PC-3 (cell line): ENCODE measurements around the gene HIVEP3. TPM values are rescaled to one million over a fixed set of nuclear protein-coding genes. Genes with fewer than 3 reads are reported as not detected.

ENCODE experiments used
- ATAC-seq: fragments of 200-7000 bp; cut with Tn5 transposase; 2 replicates; pipeline ENCODE4 v1.9.1; 2020; ENCODE audit warnings: mild to moderate bottlenecking, moderate library complexity
- BruUV-seq: library from RNA; stranded (reverse); fragments of 400-500 nt; replicated peaks from 2 replicates; lab custom pipeline; 2021; lab: Mats Ljungman, UMichigan
- CTCF ChIA-PET: fragments of 300-600 bp; sonication (Branson Sonifier 250); formaldehyde crosslinking; loops from one replicate; lab custom pipeline; 2022; ENCODE audit warnings: antibody characterized with exemption; lab: Charles Lee
- POLR2A ChIA-PET: fragments of 300-600 bp; sonication (Branson Sonifier 250); formaldehyde crosslinking; loops from one replicate; lab custom pipeline; 2022; ENCODE audit warnings: antibody characterized with exemption; ENCODE audit not compliant: unreplicated experiment; lab: Charles Lee
- DNase-seq: peaks from one replicate; pipeline ENCODE4 v3.0.0-alpha.2; 2015
- H2AFZ ChIP-seq: fragments of 300-600 bp; sonication (generic); 2 replicates; pipeline ENCODE4 v1.6.0; 2016; ENCODE audit warnings: antibody characterized with exemption, low read length
- H3F3A ChIP-seq: fragments of 300-600 bp; sonication (generic); one replicate; pipeline ENCODE4 v1.6.0; 2017; ENCODE audit warnings: antibody characterized with exemption, low read length, control low read depth, mild to moderate bottlenecking; ENCODE audit not compliant: unreplicated experiment
- H3K27ac ChIP-seq: fragments of 300-600 bp; sonication (generic); 2 replicates; pipeline ENCODE4 v1.5.1; 2016; ENCODE audit warnings: mild to moderate bottlenecking, low read length
- H3K27me3 ChIP-seq: fragments of 300-600 bp; sonication (generic); 2 replicates; pipeline ENCODE4 v1.6.1; 2016; ENCODE audit warnings: low read length, mixed read lengths
- H3K36me3 ChIP-seq: fragments of 300-600 bp; sonication (generic); 2 replicates; pipeline ENCODE4 v1.6.1; 2016; ENCODE audit warnings: low read depth, mixed run types, low read length, mixed read lengths
- H3K4me1 ChIP-seq: fragments of 300-600 bp; sonication (generic); 2 replicates; pipeline ENCODE4 v1.5.1; 2016; ENCODE audit warnings: low read length; ENCODE audit not compliant: insufficient read depth
- H3K4me2 ChIP-seq: fragments of 300-600 bp; sonication (generic); 2 replicates; pipeline ENCODE4 v1.6.0; 2016; ENCODE audit warnings: low read length
- H3K4me3 ChIP-seq: fragments of 300-600 bp; sonication (generic); 2 replicates; pipeline ENCODE4 v1.5.1; 2016; ENCODE audit warnings: mild to moderate bottlenecking, low read length, mixed read lengths
- H3K79me2 ChIP-seq: fragments of 300-600 bp; sonication (generic); 2 replicates; pipeline ENCODE4 v1.6.1; 2017; ENCODE audit warnings: low read length, mixed read lengths
- H3K9ac ChIP-seq: fragments of 300-600 bp; sonication (generic); 2 replicates; pipeline ENCODE4 v1.6.0; 2016; ENCODE audit warnings: mild to moderate bottlenecking, low read length
- H3K9me2 ChIP-seq: fragments of 300-600 bp; sonication (generic); replicated peaks from 2 replicates; pipeline ENCODE4 v1.6.1; 2016; ENCODE audit warnings: mixed run types, low read length, mixed read lengths
- H3K9me3 ChIP-seq: fragments of 300-600 bp; sonication (generic); 2 replicates; pipeline ENCODE4 v1.6.1; 2016; ENCODE audit warnings: low read length, mixed read lengths
- H4K20me1 ChIP-seq: fragments of 300-600 bp; sonication (generic); 2 replicates; pipeline ENCODE4 v1.6.1; 2016; ENCODE audit warnings: low read length, mixed read lengths
- EZH2 ChIP-seq: fragments of 300-600 bp; sonication (generic); IDR thresholded peaks from one replicate; pipeline ENCODE4 v1.6.1; 2017; ENCODE audit warnings: antibody characterized with exemption, mild to moderate bottlenecking, low read length; ENCODE audit not compliant: unreplicated experiment
- EZH2phosphoT487 ChIP-seq: fragments of 300-600 bp; sonication (generic); IDR thresholded peaks from 2 replicates; pipeline ENCODE4 v1.6.1; 2018; ENCODE audit warnings: mild to moderate bottlenecking, antibody characterized with exemption, low read length, borderline replicate concordance
- intact Hi-C: fragments of 100-400 bp; cut with micrococcal nuclease; formaldehyde crosslinking; loops from 2 replicates; pipeline ENCODE4 v1.9.0; 2023
- total RNA-seq: library from RNA; depleted of rRNA; stranded (reverse); fragments of >200 nt; gene quantifications from 2 replicates; pipeline ENCODE4 v1.2.3, GENCODE V29; 2014
- TF ChIP-seq, protein P1 (sequence below): fragments of 300-600 bp; sonication (generic); conservative IDR thresholded peaks from 2 replicates; pipeline ENCODE4 v1.5.1; 2017; ENCODE audit warnings: antibody characterized with exemption, low read depth, mild to moderate bottlenecking, low read length

The HIVEP3 gene
- total RNA-seq, 1 experiment from 2014 or later: 9.8 TPM

DNA sequence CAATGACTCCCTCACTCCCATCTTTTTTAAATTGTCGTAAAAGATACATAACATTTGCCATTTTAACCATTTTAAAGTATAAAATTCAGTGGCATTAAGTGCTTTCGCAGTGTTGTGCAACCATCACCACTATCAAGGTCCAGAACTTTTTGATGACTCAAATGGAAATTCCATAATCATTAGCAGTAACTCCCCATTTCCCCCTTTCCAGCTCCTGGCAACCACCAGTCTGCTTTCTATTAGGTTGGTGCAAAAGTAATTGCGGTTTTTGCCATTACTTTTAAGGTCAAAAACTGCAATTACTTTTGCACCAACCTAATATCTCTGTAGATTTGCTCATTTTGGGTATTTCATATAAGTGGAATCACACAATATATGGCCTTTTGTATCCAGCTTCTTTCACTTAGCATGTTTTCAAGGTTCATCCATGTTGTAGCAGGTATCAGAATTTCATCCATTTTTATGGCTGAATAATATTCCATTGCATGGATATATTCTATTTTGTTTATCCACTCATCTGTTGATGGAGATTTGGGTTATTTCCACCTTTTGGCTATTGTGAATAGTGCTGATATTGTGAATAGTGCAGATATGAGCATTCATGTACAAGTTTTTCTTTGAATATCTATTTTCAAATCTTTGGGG, 159.7 kb downstream of the HIVEP3 start:
- POLR2A ChIA-PET: no interaction called here
- Histone ChIP-seq H4K20me1 (no peaks in the 10 kb centered on the region), H3K4me2 (no peak overlapping the region), H3K9ac (no peak overlapping the region), H3K79me2 (no peaks in the 10 kb centered on the region), H3K4me3 (no peak overlapping the region), H3K4me1 (peaks cover 5% of the 10 kb centered on the region; the same call in 1 of the 2 replicates), H2AFZ (no peak overlapping the region), H3K36me3 (no peaks in the 10 kb centered on the region), H3K27me3 (no peaks in the 10 kb centered on the region), H3K9me2 (no peaks in the 10 kb centered on the region), H3K9me3 (no peaks in the 10 kb centered on the region), H3K27ac (no peak overlapping the region), H3F3A (no peaks in the 10 kb centered on the region)
- ATAC-seq (no peak), DNase-seq (peak; percentile 62)
- CTCF ChIA-PET: no interaction called here
- no TSS peak for BruUV-seq
- TF ChIP-seq, protein P1, sequence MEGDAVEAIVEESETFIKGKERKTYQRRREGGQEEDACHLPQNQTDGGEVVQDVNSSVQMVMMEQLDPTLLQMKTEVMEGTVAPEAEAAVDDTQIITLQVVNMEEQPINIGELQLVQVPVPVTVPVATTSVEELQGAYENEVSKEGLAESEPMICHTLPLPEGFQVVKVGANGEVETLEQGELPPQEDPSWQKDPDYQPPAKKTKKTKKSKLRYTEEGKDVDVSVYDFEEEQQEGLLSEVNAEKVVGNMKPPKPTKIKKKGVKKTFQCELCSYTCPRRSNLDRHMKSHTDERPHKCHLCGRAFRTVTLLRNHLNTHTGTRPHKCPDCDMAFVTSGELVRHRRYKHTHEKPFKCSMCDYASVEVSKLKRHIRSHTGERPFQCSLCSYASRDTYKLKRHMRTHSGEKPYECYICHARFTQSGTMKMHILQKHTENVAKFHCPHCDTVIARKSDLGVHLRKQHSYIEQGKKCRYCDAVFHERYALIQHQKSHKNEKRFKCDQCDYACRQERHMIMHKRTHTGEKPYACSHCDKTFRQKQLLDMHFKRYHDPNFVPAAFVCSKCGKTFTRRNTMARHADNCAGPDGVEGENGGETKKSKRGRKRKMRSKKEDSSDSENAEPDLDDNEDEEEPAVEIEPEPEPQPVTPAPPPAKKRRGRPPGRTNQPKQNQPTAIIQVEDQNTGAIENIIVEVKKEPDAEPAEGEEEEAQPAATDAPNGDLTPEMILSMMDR: no peak
- no peak for TF ChIP-seq EZH2phosphoT487
- TF ChIP-seq EZH2: no peak
- intact Hi-C loops: no loop called here

DNA sequence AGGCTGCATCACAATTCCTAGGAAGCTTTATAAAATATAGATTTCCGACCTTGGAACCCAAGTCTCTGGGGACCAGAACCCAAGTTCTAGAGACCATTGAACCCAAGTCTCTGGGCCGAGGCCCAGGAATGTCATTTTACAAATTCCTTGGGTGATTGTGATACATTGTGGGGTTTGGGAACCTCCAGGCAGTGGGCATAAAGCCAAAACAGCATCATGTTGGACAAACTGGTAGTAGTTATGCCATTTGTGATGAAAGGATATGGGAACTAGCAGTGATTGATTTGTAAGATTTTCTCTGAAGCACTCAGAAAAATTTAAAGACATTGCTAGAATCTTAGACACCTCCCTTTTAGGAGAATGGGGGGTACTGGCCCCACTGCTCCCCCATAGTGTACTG, 160.2 kb downstream of the HIVEP3 start:
- TF ChIP-seq EZH2: no peak
- TF ChIP-seq, protein P1: no peak
- Histone ChIP-seq H3K9ac (no peak overlapping the region), H3K4me2 (no peak overlapping the region), H3K4me1 (peaks cover 5% of the 10 kb centered on the region; the same call in 1 of the 2 replicates), H4K20me1 (no peaks in the 10 kb centered on the region), H3K79me2 (no peaks in the 10 kb centered on the region), H3K36me3 (no peaks in the 10 kb centered on the region), H3F3A (no peaks in the 10 kb centered on the region), H3K27ac (no peak overlapping the region), H3K9me2 (no peaks in the 10 kb centered on the region), H3K4me3 (no peak overlapping the region), H3K27me3 (no peaks in the 10 kb centered on the region), H3K9me3 (no peaks in the 10 kb centered on the region), H2AFZ (no peak overlapping the region)
- no TSS peak for BruUV-seq
- intact Hi-C loops: no loop called here
- ChIA-PET POLR2A (no interaction called here), CTCF (no interaction called here)
- DNase-seq: no peak
- no peak for ATAC-seq

DNA sequence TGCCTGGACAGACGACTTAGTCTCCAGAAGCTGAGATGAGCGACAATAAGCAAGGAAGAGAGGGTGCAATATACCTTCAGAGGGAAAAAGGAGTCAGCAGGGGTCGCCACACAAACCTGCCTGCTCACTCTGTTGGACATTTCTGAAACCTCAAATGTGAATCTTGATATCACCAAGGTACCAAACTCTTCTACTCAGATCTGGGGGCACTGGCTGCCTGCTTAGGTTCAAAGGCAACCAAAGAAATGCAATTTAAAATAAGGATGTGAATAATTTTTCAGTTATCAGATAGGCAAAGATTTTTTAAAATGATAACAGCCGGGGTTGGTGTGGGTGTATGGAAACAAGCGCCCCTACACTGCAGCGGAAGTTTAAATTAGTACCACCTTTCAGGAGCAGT, 164.2 kb downstream of the HIVEP3 start:
- no peaks in the 10 kb centered on the region for H3K79me2 ChIP-seq
- no peaks in the 10 kb centered on the region for H3K9me2 ChIP-seq
- H3K27me3 ChIP-seq: no peaks in the 10 kb centered on the region
- no peak overlapping the region for H3K4me2 ChIP-seq
- intact Hi-C loops: no loop called here
- ATAC-seq: no peak
- H3K4me1 ChIP-seq: peaks cover 20% of the 10 kb centered on the region; the same call in 1 of the 2 replicates
- ChIA-PET POLR2A (no interaction called here), CTCF (no interaction called here)
- H3K27ac ChIP-seq: no peak overlapping the region
- no peaks in the 10 kb centered on the region for H3K36me3 ChIP-seq
- BruUV-seq: no TSS peak
- no peak for DNase-seq
- no peaks in the 10 kb centered on the region for H3K9me3 ChIP-seq
- H3F3A ChIP-seq: no peaks in the 10 kb centered on the region
- no peak overlapping the region for H3K4me3 ChIP-seq
- H4K20me1 ChIP-seq: no peaks in the 10 kb centered on the region
- no peak for TF ChIP-seq EZH2phosphoT487
- TF ChIP-seq, protein P1: peak; percentile 45; the same call in 1 of the 2 replicates
- no peak overlapping the region for H3K9ac ChIP-seq
- H2AFZ ChIP-seq: no peak overlapping the region
